GM19193 (cell line): ENCODE results near the gene ZNF189.

Experiments used
- POLR2A ChIP-seq: IDR thresholded peaks from 4 replicates; pipeline ENCODE4 v1.6.1; 2011; ENCODE audit not compliant: insufficient read depth, insufficient read length; ENCODE audit errors: extremely low read depth

Gene ZNF189

GRCh38 chr9:101398930-101399642 lies 435 bp downstream of the ZNF189 start:
- TF ChIP-seq POLR2A = no peak

- TF ChIP-seq POLR2A = no peak
Measured at GRCh38 chr9:101399643-101399970, 956 bp downstream of the ZNF189 start.

- TF ChIP-seq POLR2A = no peak
Measured at GRCh38 chr9:101400120-101400519, 1.5 kb downstream of the ZNF189 start.

- no peak for TF ChIP-seq POLR2A
Measured at GRCh38 chr9:101403516-101404285, 5.0 kb downstream of the ZNF189 start.

- TF ChIP-seq POLR2A = no peak
Measured at GRCh38 chr9:101408374-101409078, 9.9 kb downstream of the ZNF189 start.

- TF ChIP-seq POLR2A = no peak
Measured at GRCh38 chr9:101409079-101409477, 10.4 kb downstream of the ZNF189 start.

GRCh38 chr9:101414839-101415238 lies 16.2 kb downstream of the ZNF189 start:
- TF ChIP-seq POLR2A = no peak

GRCh38 chr9:101415578-101415977 lies 16.9 kb downstream of the ZNF189 start:
- no peak for TF ChIP-seq POLR2A

GRCh38 chr9:101417389-101417788 lies 18.7 kb downstream of the ZNF189 start:
- no peak for TF ChIP-seq POLR2A

- no peak for TF ChIP-seq POLR2A
Measured at GRCh38 chr9:101417977-101418376, 19.3 kb downstream of the ZNF189 start.

- TF ChIP-seq POLR2A = no peak
Measured at GRCh38 chr9:101418518-101419430, 20.1 kb downstream of the ZNF189 start.

GRCh38 chr9:101419863-101420262 lies 21.2 kb downstream of the ZNF189 start:
- TF ChIP-seq POLR2A = no peak

- TF ChIP-seq POLR2A = no peak
Measured at GRCh38 chr9:101421653-101422065, 23.0 kb downstream of the ZNF189 start.

GRCh38 chr9:101427358-101427757 lies 28.7 kb downstream of the ZNF189 start:
- no peak for TF ChIP-seq POLR2A
